Endodermal cell (in vitro differentiated cells): Measurements from ENCODE around the gene MPPE1. TPM values are rescaled to one million over a fixed set of nuclear protein-coding genes. Genes with fewer than 3 reads are reported as not detected.

Experiments used
- DNase-seq: peaks from one replicate; pipeline ENCODE4 v3.0.0-alpha.2; 2017
- H3K27ac ChIP-seq: 2 replicates; pipeline ENCODE4 v1.5.1; 2013; ENCODE audit warnings: mild to moderate bottlenecking, low read depth, low read length, moderate library complexity
- H3K27me3 ChIP-seq: 2 replicates; pipeline ENCODE4 v1.6.1; 2013; ENCODE audit warnings: mild to moderate bottlenecking, low read length, moderate library complexity; ENCODE audit not compliant: insufficient read depth, control insufficient read depth, poor library complexity, severe bottlenecking
- H3K36me3 ChIP-seq: 2 replicates; pipeline ENCODE4 v1.7.0; 2013; ENCODE audit warnings: mild to moderate bottlenecking, low read length, moderate library complexity; ENCODE audit not compliant: control insufficient read depth, insufficient read depth
- H3K4me1 ChIP-seq: one replicate; pipeline ENCODE4 v1.7.0; 2013; ENCODE audit warnings: low read length; ENCODE audit not compliant: control insufficient read depth, insufficient read depth
- H3K4me3 ChIP-seq: 2 replicates; pipeline ENCODE4 v1.5.1; 2013; ENCODE audit warnings: mild to moderate bottlenecking, low read length, moderate library complexity
- H3K9ac ChIP-seq: 2 replicates; pipeline ENCODE4 v1.6.1; 2013; ENCODE audit warnings: mild to moderate bottlenecking, low read length, moderate library complexity; ENCODE audit not compliant: poor library complexity, severe bottlenecking; ENCODE audit errors: extremely low read depth
- H3K9me3 ChIP-seq: 2 replicates; pipeline ENCODE4 v1.6.1; 2013; ENCODE audit warnings: mild to moderate bottlenecking, low read length, moderate library complexity; ENCODE audit not compliant: control insufficient read depth
- H3K27ac Mint-ChIP-seq: 2 replicates; pipeline ENCODE4 v1.8.0; 2020; ENCODE audit warnings: mixed read lengths
- H3K27me3 Mint-ChIP-seq: 2 replicates; pipeline ENCODE4 v1.8.0; 2021; ENCODE audit warnings: mild to moderate bottlenecking, mixed read lengths; ENCODE audit not compliant: insufficient read depth
- H3K36me3 Mint-ChIP-seq: 2 replicates; pipeline ENCODE4 v1.8.0; 2020; ENCODE audit warnings: low read depth, mixed read lengths
- H3K4me1 Mint-ChIP-seq: 2 replicates; pipeline ENCODE4 v1.8.0; 2020; ENCODE audit warnings: mixed read lengths
- H3K4me3 Mint-ChIP-seq: 2 replicates; pipeline ENCODE4 v1.8.0; 2020; ENCODE audit warnings: mild to moderate bottlenecking, moderate library complexity, mixed read lengths
- H3K9me3 Mint-ChIP-seq: 2 replicates; pipeline ENCODE4 v1.8.0; 2020; ENCODE audit warnings: mild to moderate bottlenecking, mixed read lengths
- WGBS, 2 experiments: methylation state at CpG; one replicate each; pipeline versions ENCODE4 v1.1.5 to v1.1.7; 2013; ENCODE audit warnings: missing lambda C conversion rate in 2 of 2, mixed read lengths in 1 of 2; ENCODE audit not compliant: insufficient coverage in 1 of 2, insufficient read length in 1 of 2; 5-methylcytosine and 5-hydroxymethylcytosine counted together
- total RNA-seq, 2 donors: library from RNA; stranded (reverse); fragmentation: NEBNext Ultra II Directional in 1 of 2; extraction: Animal tissue kit (Norgen Biotek cat#: 25700) in 1 of 2; gene quantifications; 2 replicates in 1 of 2; 3 replicates in 1 of 2; pipeline ENCODE4 v1.2.1, GENCODE V29; 2021
- TF ChIP-seq, protein P1 (sequence below): fragments of 200-600 bp; sonication (generic); conservative IDR thresholded peaks from 2 replicates; pipeline ENCODE4 v1.5.0; 2021; ENCODE audit warnings: antibody characterized with exemption, mild to moderate bottlenecking

MPPE1 gene
- total RNA-seq, 2 donors from 2014 or later, result 27.3 to 33.5 TPM

DNA sequence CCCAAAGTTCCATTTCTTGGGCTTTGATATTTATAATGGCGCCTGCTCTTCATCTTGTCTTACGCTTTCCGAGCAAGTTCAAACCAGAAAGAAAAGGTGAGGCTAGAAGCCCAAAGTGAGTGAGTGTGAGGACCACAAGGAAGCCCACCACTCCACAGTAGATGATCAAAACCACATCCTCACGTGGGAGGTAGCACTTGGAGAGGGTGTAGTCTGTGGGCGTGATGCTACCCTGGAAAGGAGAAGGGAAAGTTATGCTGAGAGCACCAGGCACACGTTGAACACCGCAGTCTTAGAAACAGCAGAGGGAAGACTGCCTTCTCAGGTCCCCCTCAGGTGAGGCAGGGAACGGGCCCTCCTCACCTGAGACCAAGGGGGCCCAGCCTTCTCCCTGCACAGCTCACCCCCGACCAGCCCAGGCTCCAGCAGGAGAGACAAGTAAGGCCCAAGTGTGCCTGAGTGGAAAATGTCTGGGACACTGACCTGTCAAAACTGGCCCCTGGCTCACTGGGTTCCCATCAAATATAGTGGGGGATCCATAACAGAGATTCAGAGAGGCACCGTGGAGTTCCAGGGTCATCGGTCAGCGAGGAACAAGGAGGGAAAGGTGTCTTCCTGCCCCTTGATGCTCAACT lies 23.6 kb downstream of the MPPE1 start:
- H3K9me3 Mint-ChIP-seq, result no peaks in the 10 kb centered on the region
- DNase-seq, result no peak
- Histone ChIP-seq H3K27me3 (no peaks in the 10 kb centered on the region), H3K9ac (no peak overlapping the region), H3K9me3 (no peaks in the 10 kb centered on the region), H3K27ac (no peak overlapping the region), H3K36me3 (peaks cover 52% of the 10 kb centered on the region), H3K4me1 (peaks cover 21% of the 10 kb centered on the region), H3K4me3 (no peak overlapping the region)
- no peak overlapping the region for H3K27ac Mint-ChIP-seq
- H3K4me3 Mint-ChIP-seq, result no peak overlapping the region
- peaks cover 14% of the 10 kb centered on the region for H3K4me1 Mint-ChIP-seq
- WGBS, 2 experiments, result 96 to 100% methylated on average over 9 to 12 of the region's 12 CpGs
- H3K27me3 Mint-ChIP-seq, result no peaks in the 10 kb centered on the region
- TF ChIP-seq, protein P1, sequence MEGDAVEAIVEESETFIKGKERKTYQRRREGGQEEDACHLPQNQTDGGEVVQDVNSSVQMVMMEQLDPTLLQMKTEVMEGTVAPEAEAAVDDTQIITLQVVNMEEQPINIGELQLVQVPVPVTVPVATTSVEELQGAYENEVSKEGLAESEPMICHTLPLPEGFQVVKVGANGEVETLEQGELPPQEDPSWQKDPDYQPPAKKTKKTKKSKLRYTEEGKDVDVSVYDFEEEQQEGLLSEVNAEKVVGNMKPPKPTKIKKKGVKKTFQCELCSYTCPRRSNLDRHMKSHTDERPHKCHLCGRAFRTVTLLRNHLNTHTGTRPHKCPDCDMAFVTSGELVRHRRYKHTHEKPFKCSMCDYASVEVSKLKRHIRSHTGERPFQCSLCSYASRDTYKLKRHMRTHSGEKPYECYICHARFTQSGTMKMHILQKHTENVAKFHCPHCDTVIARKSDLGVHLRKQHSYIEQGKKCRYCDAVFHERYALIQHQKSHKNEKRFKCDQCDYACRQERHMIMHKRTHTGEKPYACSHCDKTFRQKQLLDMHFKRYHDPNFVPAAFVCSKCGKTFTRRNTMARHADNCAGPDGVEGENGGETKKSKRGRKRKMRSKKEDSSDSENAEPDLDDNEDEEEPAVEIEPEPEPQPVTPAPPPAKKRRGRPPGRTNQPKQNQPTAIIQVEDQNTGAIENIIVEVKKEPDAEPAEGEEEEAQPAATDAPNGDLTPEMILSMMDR, result no peak
- peaks cover 51% of the 10 kb centered on the region for H3K36me3 Mint-ChIP-seq

DNA sequence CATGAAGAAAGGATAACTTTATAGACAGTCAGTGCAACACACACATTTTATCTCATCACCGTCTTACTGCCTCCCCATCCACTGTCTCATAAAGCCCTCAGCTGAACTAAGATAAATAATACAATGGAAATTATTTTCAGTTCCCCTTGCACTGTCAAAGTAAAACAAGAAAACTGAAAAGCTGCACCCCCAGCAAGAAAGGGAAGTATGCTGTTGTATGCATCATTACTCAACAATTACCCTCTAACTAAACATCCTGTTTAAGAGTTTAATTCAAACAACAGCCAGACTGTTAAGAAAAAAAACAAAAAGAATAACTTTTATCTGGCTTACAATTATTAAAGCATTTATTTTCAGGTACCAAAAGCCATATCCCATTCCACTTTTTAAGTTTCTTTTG lies 25.0 kb downstream of the MPPE1 start:
- H3K36me3 Mint-ChIP-seq, result peaks cover 50% of the 10 kb centered on the region
- Histone ChIP-seq H3K9me3 (no peaks in the 10 kb centered on the region), H3K4me1 (peaks cover 21% of the 10 kb centered on the region), H3K27ac (no peak overlapping the region), H3K36me3 (peaks cover 56% of the 10 kb centered on the region), H3K27me3 (no peaks in the 10 kb centered on the region), H3K4me3 (no peak overlapping the region), H3K9ac (no peak overlapping the region)
- WGBS, 2 experiments, result 100% methylated on average over 1 of the region's 1 CpG; no CpG with 5 or more reads in 1 of the 2 experiments
- H3K4me1 Mint-ChIP-seq, result peaks cover 14% of the 10 kb centered on the region
- H3K27ac Mint-ChIP-seq, result no peak overlapping the region
- no peak overlapping the region for H3K4me3 Mint-ChIP-seq
- no peak for DNase-seq
- H3K27me3 Mint-ChIP-seq, result no peaks in the 10 kb centered on the region
- TF ChIP-seq, protein P1, result no peak
- H3K9me3 Mint-ChIP-seq, result no peaks in the 10 kb centered on the region

DNA sequence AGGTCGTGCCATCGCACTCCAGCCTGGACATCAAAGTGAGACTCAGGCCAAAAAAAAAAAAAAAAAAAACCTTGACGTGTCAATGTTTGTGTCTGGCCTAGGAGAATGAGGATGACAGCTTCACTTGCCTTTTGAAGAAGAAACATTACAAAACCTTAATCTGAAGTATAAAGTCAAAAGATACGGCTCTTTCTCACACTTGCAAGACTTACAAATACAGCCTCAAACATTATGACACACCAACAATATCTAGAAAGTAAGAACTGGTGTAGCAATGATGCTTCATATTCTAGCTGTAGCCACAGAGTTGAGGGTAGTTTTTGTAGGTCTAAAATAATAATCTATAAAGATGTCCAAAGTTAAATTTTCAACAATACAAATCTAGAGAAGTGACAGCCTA lies 25.5 kb downstream of the MPPE1 start:
- no peak overlapping the region for H3K27ac ChIP-seq
- H3K27me3 ChIP-seq, result no peaks in the 10 kb centered on the region
- H3K9ac ChIP-seq, result no peak overlapping the region
- H3K36me3 ChIP-seq, result peaks cover 56% of the 10 kb centered on the region
- peaks cover 17% of the 10 kb centered on the region for H3K4me1 ChIP-seq
- H3K27ac Mint-ChIP-seq, result no peak overlapping the region
- H3K9me3 Mint-ChIP-seq, result no peaks in the 10 kb centered on the region
- H3K4me3 Mint-ChIP-seq, result no peak overlapping the region
- WGBS, 2 experiments, result 64% methylated on average over 3 of the region's 4 CpGs; no CpG with 5 or more reads in 1 of the 2 experiments
- no peak for DNase-seq
- TF ChIP-seq, protein P1, result no peak
- H3K36me3 Mint-ChIP-seq, result peaks cover 51% of the 10 kb centered on the region
- peaks cover 12% of the 10 kb centered on the region for H3K4me1 Mint-ChIP-seq
- H3K4me3 ChIP-seq, result no peak overlapping the region
- no peaks in the 10 kb centered on the region for H3K9me3 ChIP-seq
- no peaks in the 10 kb centered on the region for H3K27me3 Mint-ChIP-seq
